Endothelial cell of umbilical vein (primary cell): ENCODE data around the gene SCN11A. TPM values are rescaled to one million over a fixed set of nuclear protein-coding genes. Genes with fewer than 3 reads are reported as not detected.

Experiments
- BruUV-seq: library from RNA; stranded (reverse); fragments of 400-500 nt; replicated peaks from 2 replicates; lab custom pipeline; 2021; lab: Mats Ljungman, UMichigan
- CTCF ChIA-PET: fragments of 300-600, 350-600 bp; sonication (Branson Sonifier 250); formaldehyde crosslinking; loops from one replicate; lab custom pipeline; 2021; ENCODE audit warnings: antibody characterized with exemption, inconsistent platforms; lab: Charles Lee
- POLR2A ChIA-PET: fragments of 300-600, 350-600 bp; sonication (Branson Sonifier 250); formaldehyde crosslinking; loops from one replicate; lab custom pipeline; 2021; ENCODE audit warnings: antibody characterized with exemption, inconsistent platforms; lab: Charles Lee
- DNase-seq: peaks from one replicate; pipeline ENCODE4 v3.0.0-alpha.2; 2011; ENCODE audit warnings: low read depth, low spot score
- FAIRE-seq: peaks from 2 replicates; lab custom pipeline; 2011; peaks lifted over from hg19 to GRCh38; lab: Jason Lieb, UNC
- H2AFZ ChIP-seq: 2 replicates; pipeline ENCODE4 v1.6.0; 2012; ENCODE audit warnings: low read depth, low read length, control low read depth, inconsistent platforms
- H3K27ac ChIP-seq: 2 replicates; pipeline ENCODE4 v1.5.1; 2011; ENCODE audit warnings: low read depth, mild to moderate bottlenecking, control low read depth, low read length, moderate library complexity; ENCODE audit not compliant: insufficient read depth
- H3K27me3 ChIP-seq, 2 experiments: 2 replicates each; pipeline versions ENCODE4 v1.6.0 to v1.6.1; 2011; ENCODE audit warnings: low read length in 2 of 2, mixed read lengths in 1 of 2; ENCODE audit not compliant: control insufficient read depth in 2 of 2, insufficient read depth in 2 of 2
- H3K36me3 ChIP-seq, 2 experiments: 2 replicates in 1 of 2; 3 replicates in 1 of 2; pipeline ENCODE4 v1.5.1; 2011; ENCODE audit warnings: low read length in 2 of 2, mild to moderate bottlenecking in 1 of 2, moderate library complexity in 1 of 2; ENCODE audit not compliant: control insufficient read depth in 2 of 2, insufficient read depth in 2 of 2; ENCODE audit errors: extremely low read depth in 1 of 2
- H3K4me1 ChIP-seq: 3 replicates; pipeline ENCODE4 v1.5.1; 2011; ENCODE audit warnings: mild to moderate bottlenecking, low read length; ENCODE audit not compliant: control insufficient read depth, insufficient read depth; ENCODE audit errors: extremely low read depth
- H3K4me2 ChIP-seq: 2 replicates; pipeline ENCODE4 v1.6.1; 2011; ENCODE audit warnings: low read length, control low read depth, mixed read lengths; ENCODE audit not compliant: insufficient read depth
- H3K4me3 ChIP-seq, 3 experiments: fragments of 200-600 bp in 1 of 3; sonication (generic), shearing (Covaris generic) in 1 of 3; replicated peaks in 1 of 3; 2 replicates each; pipeline ENCODE4 v1.5.1; 2011 to 2016; ENCODE audit warnings: control low read depth in 3 of 3, low read length in 3 of 3, mild to moderate bottlenecking in 2 of 3, inconsistent platforms in 1 of 3, low read depth in 1 of 3, moderate library complexity in 1 of 3; ENCODE audit not compliant: insufficient read depth in 1 of 3
- H3K79me2 ChIP-seq: 2 replicates; pipeline ENCODE4 v1.6.0; 2012; ENCODE audit warnings: low read length, inconsistent platforms; ENCODE audit not compliant: control insufficient read depth, insufficient read depth
- H3K9ac ChIP-seq: replicated peaks from 2 replicates; pipeline ENCODE3; 2011; ENCODE audit warnings: low read length, control low read depth; ENCODE audit not compliant: insufficient read depth; ENCODE audit errors: extremely low read depth
- H3K9me1 ChIP-seq: replicated peaks from 3 replicates; pipeline ENCODE4 v1.6.0; 2011; ENCODE audit warnings: mild to moderate bottlenecking, low read length; ENCODE audit not compliant: control insufficient read depth, insufficient read depth; ENCODE audit errors: extremely low read depth
- H3K9me3 ChIP-seq: replicated peaks from 2 replicates; pipeline ENCODE4 v1.5.1; 2012; ENCODE audit warnings: low read length, inconsistent platforms; ENCODE audit not compliant: control insufficient read depth, insufficient read depth
- H4K20me1 ChIP-seq: replicated peaks from 2 replicates; pipeline ENCODE3; 2011; ENCODE audit warnings: mild to moderate bottlenecking, low read length; ENCODE audit not compliant: control insufficient read depth, insufficient read depth; ENCODE audit errors: extremely low read depth
- EZH2 ChIP-seq: IDR thresholded peaks from 2 replicates; pipeline ENCODE4 v1.6.1; 2012; ENCODE audit warnings: borderline replicate concordance, low read depth, mild to moderate bottlenecking, moderate library complexity, low read length, inconsistent platforms; ENCODE audit not compliant: severe bottlenecking
- FOS ChIP-seq: IDR thresholded peaks from 2 replicates; pipeline ENCODE4 v1.6.1; 2011; ENCODE audit warnings: mild to moderate bottlenecking, low read length, moderate library complexity, borderline replicate concordance; ENCODE audit not compliant: insufficient read depth
- JUN ChIP-seq: IDR thresholded peaks from 2 replicates; pipeline ENCODE4 v1.6.1; 2011; ENCODE audit warnings: borderline replicate concordance, low read depth; ENCODE audit not compliant: insufficient read length, insufficient read depth
- POLR2A ChIP-seq: IDR thresholded peaks from 2 replicates; pipeline ENCODE4 v1.6.1; 2012; ENCODE audit warnings: low read depth, mild to moderate bottlenecking, control low read depth, low read length
- POLR2AphosphoS5 ChIP-seq: IDR thresholded peaks from 2 replicates; pipeline ENCODE4 v1.6.1; 2012; ENCODE audit warnings: low read depth, mild to moderate bottlenecking, control low read depth, low read length, moderate library complexity; ENCODE audit not compliant: insufficient read depth
- dilution Hi-C: fragments of 300-500 bp; cut with MboI; formaldehyde crosslinking; loops from one replicate; pipeline ENCODE4 v1.15.0; 2019; ENCODE audit warnings: low sequenced_read_pairs; ENCODE audit not compliant: extremely low pct_ligation_motif_present
- intact Hi-C: fragments of 100-400 bp; cut with micrococcal nuclease; formaldehyde crosslinking; loops from one replicate; pipeline ENCODE4 v1.10.0; 2022
- polyA plus RNA-seq, 4 experiments: library from polyadenylated mRNA; depleted of rRNA in 3 of 4; stranded (reverse) in 3 of 4; unstranded in 1 of 4; fragments of >200 nt; gene quantifications; 2 replicates each; pipeline versions ENCODE4 v1.2.1 to v1.2.3, GENCODE V29; 2011 to 2012; ENCODE audit warnings: missing spikeins in 1 of 4
- total RNA-seq: library from RNA; stranded (reverse); gene quantifications from 2 replicates; pipeline ENCODE4 v1.2.3, GENCODE V29; 2021
- TF ChIP-seq, protein P1 (sequence below), 2 donors: IDR thresholded peaks; 1 replicate in 1 of 2; 2 replicates in 1 of 2; pipeline ENCODE4 v1.5.1; 2011; ENCODE audit warnings: low read length in 2 of 2, mild to moderate bottlenecking in 2 of 2, moderate library complexity in 2 of 2, control low read depth in 1 of 2, inconsistent platforms in 1 of 2, low read depth in 1 of 2; ENCODE audit not compliant: insufficient read depth in 1 of 2; ENCODE audit errors: extremely low read depth in 1 of 2

SCN11A gene
- total and polyA plus RNA-seq, 2 donors (not counting 3 experiments of a cell fraction or from before 2014, with no cell fraction given) = 0.06 to 0.07 TPM

DNA sequence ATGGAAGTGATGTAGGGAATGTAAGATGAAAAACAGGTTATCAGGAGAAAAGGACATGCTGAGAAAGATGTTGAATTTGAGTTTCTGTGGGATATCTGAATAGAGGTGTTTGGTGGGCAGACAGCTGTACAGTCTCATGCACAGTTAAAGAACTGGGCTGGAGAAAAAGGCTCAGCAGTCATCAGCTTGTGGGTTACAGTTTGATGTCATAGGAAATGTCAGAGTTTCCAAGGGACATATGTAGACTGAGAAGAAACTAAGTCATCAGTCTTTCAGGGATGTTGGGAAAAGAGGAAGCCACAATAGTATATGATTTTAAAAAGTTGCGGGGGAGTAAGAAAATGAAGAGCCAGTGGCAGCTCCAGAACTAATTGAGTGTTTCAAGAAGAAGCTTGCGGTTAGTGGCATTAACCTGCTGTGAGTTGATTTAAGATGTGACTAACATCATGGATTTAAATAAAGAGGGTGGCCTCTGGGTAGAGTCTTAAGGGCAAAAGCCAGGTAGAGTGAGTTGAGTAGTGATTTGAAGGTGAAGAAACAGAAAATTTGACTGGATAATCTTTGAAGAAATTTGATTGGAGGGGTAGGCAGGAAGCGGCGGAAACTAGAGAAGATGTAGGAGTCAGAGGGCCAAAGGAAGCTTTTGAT is 31.0 kb upstream of the SCN11A start:
- Histone ChIP-seq H3K27me3 (no peaks in the 10 kb centered on the region), H3K9me3 (no peaks in the 10 kb centered on the region), H3K9me1 (no peaks in the 10 kb centered on the region), H3K4me2 (no peak overlapping the region), H2AFZ (no peak overlapping the region), H3K4me3 (no peak overlapping the region), H3K79me2 (no peaks in the 10 kb centered on the region), H3K36me3 (peaks cover 7 to 8% of the 10 kb centered on the region in 2 experiments), H4K20me1 (no peaks in the 10 kb centered on the region), H3K4me1 (peaks cover 6% of the 10 kb centered on the region), H3K27ac (no peak overlapping the region), H3K9ac (no peak overlapping the region)
- BruUV-seq = no TSS peak
- no peak for FAIRE-seq
- ChIA-PET CTCF (no interaction called here), POLR2A (no interaction called here)
- TF ChIP-seq FOS (no peak), EZH2 (no peak), JUN (no peak), POLR2A (no peak), POLR2AphosphoS5 (no peak)
- TF ChIP-seq, protein P1, sequence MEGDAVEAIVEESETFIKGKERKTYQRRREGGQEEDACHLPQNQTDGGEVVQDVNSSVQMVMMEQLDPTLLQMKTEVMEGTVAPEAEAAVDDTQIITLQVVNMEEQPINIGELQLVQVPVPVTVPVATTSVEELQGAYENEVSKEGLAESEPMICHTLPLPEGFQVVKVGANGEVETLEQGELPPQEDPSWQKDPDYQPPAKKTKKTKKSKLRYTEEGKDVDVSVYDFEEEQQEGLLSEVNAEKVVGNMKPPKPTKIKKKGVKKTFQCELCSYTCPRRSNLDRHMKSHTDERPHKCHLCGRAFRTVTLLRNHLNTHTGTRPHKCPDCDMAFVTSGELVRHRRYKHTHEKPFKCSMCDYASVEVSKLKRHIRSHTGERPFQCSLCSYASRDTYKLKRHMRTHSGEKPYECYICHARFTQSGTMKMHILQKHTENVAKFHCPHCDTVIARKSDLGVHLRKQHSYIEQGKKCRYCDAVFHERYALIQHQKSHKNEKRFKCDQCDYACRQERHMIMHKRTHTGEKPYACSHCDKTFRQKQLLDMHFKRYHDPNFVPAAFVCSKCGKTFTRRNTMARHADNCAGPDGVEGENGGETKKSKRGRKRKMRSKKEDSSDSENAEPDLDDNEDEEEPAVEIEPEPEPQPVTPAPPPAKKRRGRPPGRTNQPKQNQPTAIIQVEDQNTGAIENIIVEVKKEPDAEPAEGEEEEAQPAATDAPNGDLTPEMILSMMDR (IDR thresholded peaks at IDR 0.05; ENCODE audit: extremely low read depth in 1 of 2, insufficient read depth in 1 of 2, low read depth in 1 of 2, low read length in 2 of 2) = no peak
- intact Hi-C loops (no loop called here), dilution Hi-C loops (no loop called here)
- DNase-seq = no peak
